K562 (cell line): ENCODE data around the gene TPO. TPM values are rescaled to one million over a fixed set of nuclear protein-coding genes. Genes with fewer than 3 reads are reported as not detected.

Experiments
- ATAC-seq: fragments of 200-7000 bp; cut with Tn5 transposase; 3 replicates; pipeline ENCODE4 v1.9.1; 2020; ENCODE audit warnings: moderate library complexity
- BruUV-seq: library from RNA; stranded (reverse); fragments of 400-500 nt; replicated peaks from 2 replicates; lab custom pipeline; 2021; lab: Mats Ljungman, UMichigan
- CTCF ChIA-PET: fragments of 300-600 bp; formaldehyde crosslinking; extraction: SDS; loops from one replicate; lab custom pipeline; 2021; ENCODE audit warnings: low intra/inter-chr PET ratio; lab: Yijun Ruan, JAX
- POLR2A ChIA-PET: fragments of 300-600, 350-650 bp; sonication (Branson Sonifier 250); formaldehyde crosslinking; extraction: SDS; loops from one replicate; lab custom pipeline; 2021; ENCODE audit warnings: antibody characterized with exemption, inconsistent platforms; lab: Yijun Ruan, JAX
- DNase-seq, 4 experiments: peaks; one replicate each; pipeline versions ENCODE4 v3.0.0 to v3.0.0-alpha.2; 2011 to 2018; ENCODE audit warnings: low spot score in 3 of 4, mixed read lengths in 3 of 4; ENCODE audit errors: extremely low read depth in 1 of 4
- FAIRE-seq: peaks from 2 replicates; lab custom pipeline; 2011; peaks lifted over from hg19 to GRCh38; lab: Jason Lieb, UNC
- H2AFZ ChIP-seq: 2 replicates; pipeline ENCODE4 v1.6.0; 2011; ENCODE audit warnings: low read depth, low read length, control low read depth, inconsistent platforms
- H3K27ac ChIP-seq: fragments of 200-600 bp; 3 replicates; pipeline ENCODE4 v1.8.0; 2011; ENCODE audit warnings: low read depth, mild to moderate bottlenecking, control low read depth, inconsistent platforms, low read length, moderate library complexity, mixed read lengths; ENCODE audit errors: extremely low read depth
- H3K27me3 ChIP-seq, 2 experiments: fragments of 300-600 bp in 1 of 2; 2 replicates in 1 of 2; 3 replicates in 1 of 2; pipeline versions ENCODE4 v1.6.0 to v1.8.0; 2011; ENCODE audit warnings: inconsistent platforms in 2 of 2, low read length in 2 of 2, mild to moderate bottlenecking in 1 of 2, mixed read lengths in 1 of 2, moderate library complexity in 1 of 2; ENCODE audit not compliant: control insufficient read depth in 2 of 2, insufficient read depth in 2 of 2
- H3K36me3 ChIP-seq: fragments of 300-600 bp; 3 replicates; pipeline ENCODE4 v1.8.0; 2011; ENCODE audit warnings: mild to moderate bottlenecking, low read length, inconsistent platforms; ENCODE audit not compliant: control insufficient read depth, insufficient read depth
- H3K4me1 ChIP-seq, 2 experiments: fragments of 200-600 bp in 1 of 2; replicated peaks in 1 of 2; 2 replicates in 1 of 2; 3 replicates in 1 of 2; pipeline versions ENCODE4 v1.5.1 to v1.8.0; 2011; ENCODE audit warnings: inconsistent platforms in 2 of 2, low read length in 2 of 2, mild to moderate bottlenecking in 1 of 2, mixed read lengths in 1 of 2, moderate library complexity in 1 of 2; ENCODE audit not compliant: control insufficient read depth in 2 of 2, insufficient read depth in 2 of 2
- H3K4me2 ChIP-seq: 2 replicates; pipeline ENCODE4 v1.6.1; 2011; ENCODE audit warnings: low read length, control low read depth, inconsistent platforms, mixed read lengths; ENCODE audit not compliant: insufficient read depth
- H3K4me3 ChIP-seq: fragments of 200-600 bp; sonication (generic), shearing (Covaris generic); 2 replicates; pipeline ENCODE4 v1.5.1; 2016; ENCODE audit warnings: control low read depth, inconsistent platforms
- H3K79me2 ChIP-seq: fragments of 200-600 bp; 3 replicates; pipeline ENCODE4 v1.8.0; 2011; ENCODE audit warnings: low read length, inconsistent platforms; ENCODE audit not compliant: control insufficient read depth, insufficient read depth
- H3K9ac ChIP-seq, 2 experiments: 2 replicates each; pipeline versions ENCODE4 v1.6.0 to v1.6.1; 2011; ENCODE audit warnings: low read depth in 2 of 2, low read length in 2 of 2, control low read depth in 1 of 2, inconsistent platforms in 1 of 2, mild to moderate bottlenecking in 1 of 2, mixed read lengths in 1 of 2; ENCODE audit not compliant: insufficient read depth in 1 of 2
- H3K9me1 ChIP-seq: one replicate; pipeline ENCODE4 v1.6.0; 2011; ENCODE audit warnings: inconsistent platforms, mild to moderate bottlenecking, low read length, moderate library complexity; ENCODE audit not compliant: control insufficient read depth, insufficient read depth
- H3K9me3 ChIP-seq: replicated peaks from 2 replicates; pipeline ENCODE4 v1.5.1; 2011; ENCODE audit warnings: low read depth, low read length, inconsistent platforms; ENCODE audit not compliant: control insufficient read depth, insufficient read depth
- H4K20me1 ChIP-seq: replicated peaks from 2 replicates; pipeline ENCODE4 v1.6.1; 2011; ENCODE audit warnings: low read length, inconsistent platforms, mixed read lengths; ENCODE audit not compliant: control insufficient read depth, insufficient read depth
- HNRNPL ChIP-seq: fragments of 200-400 bp; formaldehyde crosslinking; IDR thresholded peaks from 2 replicates; pipeline ENCODE4 v1.6.1; 2017; ENCODE audit warnings: low read depth, mild to moderate bottlenecking, low read length
- PHF8 ChIP-seq: fragments of 200-600 bp; sonication (generic); IDR thresholded peaks from 2 replicates; pipeline ENCODE4 v1.6.1; 2012; ENCODE audit warnings: mixed run types, mild to moderate bottlenecking, inconsistent platforms, low read length, moderate library complexity, borderline replicate concordance
- TEAD1 ChIP-seq, 2 experiments: fragments of 450-650 bp in 1 of 2; sonication (generic) in 1 of 2; formaldehyde crosslinking; IDR thresholded peaks; 2 replicates each; pipeline versions ENCODE4 v1.4.0 to v1.8.0; 2020 to 2022; ENCODE audit warnings: mild to moderate bottlenecking in 2 of 2, missing genetic modification reagents in 1 of 2
- ZMIZ1 ChIP-seq, 2 experiments: fragments of 150-350 bp in 1 of 2; IDR thresholded peaks; 2 replicates each; pipeline ENCODE4 v1.6.1; 2012 to 2016; ENCODE audit warnings: low read depth in 2 of 2, low read length in 2 of 2, mild to moderate bottlenecking in 1 of 2, moderate library complexity in 1 of 2
- WGBS: fragments of 100-300 bp; shearing (Covaris generic); methylation state at CpG from one replicate; pipeline ENCODE4 v1.1.6; 2016; ENCODE audit warnings: low coverage, mixed read lengths; ENCODE audit not compliant: insufficient coverage; ENCODE audit errors: missing lambda C conversion rate; 5-methylcytosine and 5-hydroxymethylcytosine counted together
- in situ Hi-C: fragments of 300-500 bp; cut with MboI; formaldehyde crosslinking; loops from 4 replicates; pipeline ENCODE4 v1.15.0; 2018; ENCODE audit warnings: inconsistent platforms, mixed read lengths
- intact Hi-C: fragments of 100-400 bp; cut with micrococcal nuclease; formaldehyde crosslinking; loops from 2 replicates; pipeline ENCODE4 v1.14.2; 2022
- polyA plus RNA-seq, 8 experiments: library from polyadenylated mRNA; depleted of rRNA in 4 of 8; stranded (reverse) in 5 of 8; unstranded in 3 of 8; fragments of >200 nt; fragmentation: Nextera tagmentation in 2 of 8; fragmentation: Illumina TruSeq in 1 of 8; extraction: Ambion mirVana in 2 of 8; extraction: Trizol in 1 of 8; gene quantifications; 2 replicates each; pipeline versions ENCODE4 v1.2.1 to v1.2.3, GENCODE V29; 2011 to 2014; ENCODE audit warnings: inconsistent platforms in 1 of 8, missing spikeins in 1 of 8
- total RNA-seq, 7 experiments: library from RNA; depleted of rRNA in 6 of 7; stranded (reverse); fragments of >200 nt in 6 of 7; fragmentation: Illumina TruSeq in 2 of 7; extraction: Trizol in 2 of 7; gene quantifications; 2 replicates each; pipeline versions ENCODE4 v1.2.1 to v1.2.3, GENCODE V29; 2011 to 2021; ENCODE audit warnings: low replicate concordance in 1 of 7
- TF ChIP-seq, protein P1 (sequence below): sonication (generic); formaldehyde crosslinking; IDR thresholded peaks from 2 replicates; pipeline ENCODE4 v1.9.0; 2022; ENCODE audit warnings: mild to moderate bottlenecking, missing genetic modification reagents
- TF ChIP-seq, protein P2 (sequence below), 2 experiments: fragments of 450-650 bp in 1 of 2; sonication (generic) in 1 of 2; formaldehyde crosslinking in 1 of 2; IDR thresholded peaks; 2 replicates each; pipeline versions ENCODE4 v1.7.1 to v1.9.0; 2016 to 2022; ENCODE audit warnings: inconsistent platforms in 1 of 2, mild to moderate bottlenecking in 1 of 2, missing genetic modification reagents in 1 of 2

The TPO gene
- total and polyA plus RNA-seq, 9 of the 15 experiments (the other 6 are each of a cell fraction or from before 2014, with no cell fraction given) = not detected

GRCh38 chr2:1402064-1402463, 11.2 kb upstream of the TPO start (continued):
- TF ChIP-seq TEAD1 (CRISPR knock-in tag; IDR thresholded peaks at IDR 0.05) = no peak

GRCh38 chr2:1403565-1403964, 9.7 kb upstream of the TPO start:
- Histone ChIP-seq H3K4me1 (no peaks in the 10 kb centered on the region), H3K79me2 (no peaks in the 10 kb centered on the region), H3K27ac (no peak overlapping the region), H3K4me3 (no peak overlapping the region), H3K27me3 (peaks cover 0 to 13% of the 10 kb centered on the region in 2 experiments; a peak in 1 of 5 replicates), H3K36me3 (no peaks in the 10 kb centered on the region), H3K4me2 (no peak overlapping the region), H2AFZ (no peak overlapping the region), H4K20me1 (no peaks in the 10 kb centered on the region), H3K9me1 (no peaks in the 10 kb centered on the region), H3K9ac (no peak overlapping the region), H3K9me3 (no peaks in the 10 kb centered on the region)
- FAIRE-seq = no peak
- no peak for ATAC-seq
- WGBS = 0% methylated on average over 12 of the region's 12 CpGs
- no TSS peak for BruUV-seq
- no peak for DNase-seq
- ChIA-PET POLR2A (no interaction called here), CTCF (no interaction called here)
- in situ Hi-C loops (no loop called here), intact Hi-C loops (no loop called here)
- no peak for TF ChIP-seq HNRNPL
- TF ChIP-seq, protein P1, sequence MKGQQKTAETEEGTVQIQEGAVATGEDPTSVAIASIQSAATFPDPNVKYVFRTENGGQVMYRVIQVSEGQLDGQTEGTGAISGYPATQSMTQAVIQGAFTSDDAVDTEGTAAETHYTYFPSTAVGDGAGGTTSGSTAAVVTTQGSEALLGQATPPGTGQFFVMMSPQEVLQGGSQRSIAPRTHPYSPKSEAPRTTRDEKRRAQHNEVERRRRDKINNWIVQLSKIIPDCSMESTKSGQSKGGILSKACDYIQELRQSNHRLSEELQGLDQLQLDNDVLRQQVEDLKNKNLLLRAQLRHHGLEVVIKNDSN (CRISPR knock-in tag) = no peak
- TF ChIP-seq ZMIZ1 (IDR thresholded peaks at IDR 0.05; ENCODE audit: low read depth in 2 of 2, low read length in 2 of 2) = no peak
- no peak for TF ChIP-seq PHF8
- TF ChIP-seq, protein P2, sequence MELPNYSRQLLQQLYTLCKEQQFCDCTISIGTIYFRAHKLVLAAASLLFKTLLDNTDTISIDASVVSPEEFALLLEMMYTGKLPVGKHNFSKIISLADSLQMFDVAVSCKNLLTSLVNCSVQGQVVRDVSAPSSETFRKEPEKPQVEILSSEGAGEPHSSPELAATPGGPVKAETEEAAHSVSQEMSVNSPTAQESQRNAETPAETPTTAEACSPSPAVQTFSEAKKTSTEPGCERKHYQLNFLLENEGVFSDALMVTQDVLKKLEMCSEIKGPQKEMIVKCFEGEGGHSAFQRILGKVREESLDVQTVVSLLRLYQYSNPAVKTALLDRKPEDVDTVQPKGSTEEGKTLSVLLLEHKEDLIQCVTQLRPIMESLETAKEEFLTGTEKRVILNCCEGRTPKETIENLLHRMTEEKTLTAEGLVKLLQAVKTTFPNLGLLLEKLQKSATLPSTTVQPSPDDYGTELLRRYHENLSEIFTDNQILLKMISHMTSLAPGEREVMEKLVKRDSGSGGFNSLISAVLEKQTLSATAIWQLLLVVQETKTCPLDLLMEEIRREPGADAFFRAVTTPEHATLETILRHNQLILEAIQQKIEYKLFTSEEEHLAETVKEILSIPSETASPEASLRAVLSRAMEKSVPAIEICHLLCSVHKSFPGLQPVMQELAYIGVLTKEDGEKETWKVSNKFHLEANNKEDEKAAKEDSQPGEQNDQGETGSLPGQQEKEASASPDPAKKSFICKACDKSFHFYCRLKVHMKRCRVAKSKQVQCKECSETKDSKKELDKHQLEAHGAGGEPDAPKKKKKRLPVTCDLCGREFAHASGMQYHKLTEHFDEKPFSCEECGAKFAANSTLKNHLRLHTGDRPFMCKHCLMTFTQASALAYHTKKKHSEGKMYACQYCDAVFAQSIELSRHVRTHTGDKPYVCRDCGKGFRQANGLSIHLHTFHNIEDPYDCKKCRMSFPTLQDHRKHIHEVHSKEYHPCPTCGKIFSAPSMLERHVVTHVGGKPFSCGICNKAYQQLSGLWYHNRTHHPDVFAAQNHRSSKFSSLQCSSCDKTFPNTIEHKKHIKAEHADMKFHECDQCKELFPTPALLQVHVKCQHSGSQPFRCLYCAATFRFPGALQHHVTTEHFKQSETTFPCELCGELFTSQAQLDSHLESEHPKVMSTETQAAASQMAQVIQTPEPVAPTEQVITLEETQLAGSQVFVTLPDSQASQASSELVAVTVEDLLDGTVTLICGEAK (IDR thresholded peaks at IDR 0.05) = no peak
- TF ChIP-seq, protein P2 (CRISPR knock-in tag; IDR thresholded peaks at IDR 0.05) = no peak
